Mucosa of descending colon (tissue), 3 donors: ENCODE measurements around the gene LASP1NB.
"Not testable (repeated sequence)": the region's sequence is repeated elsewhere in the genome, so short reads cannot be mapped to it uniquely, and the experiment has no call there.

ENCODE experiments used
- ATAC-seq: fragments of 200-7000 bp; cut with Tn5 transposase; one replicate; pipeline ENCODE4 v1.9.1; 2020; ENCODE audit warnings: mild to moderate bottlenecking, moderate library complexity
- DNase-seq, 3 donors: peaks; one replicate each; pipeline ENCODE4 v3.0.0-alpha.2; 2020
- H3K36me3 ChIP-seq: fragments of 200-600 bp; one replicate; pipeline ENCODE4 v1.8.0; 2021; ENCODE audit warnings: low read depth, mild to moderate bottlenecking
- H3K4me1 ChIP-seq: fragments of 200-600 bp; one replicate; pipeline ENCODE4 v1.8.0; 2021; ENCODE audit warnings: low read depth, mild to moderate bottlenecking
- H3K4me3 ChIP-seq: fragments of 200-600 bp; one replicate; pipeline ENCODE4 v1.8.0; 2021; ENCODE audit warnings: mild to moderate bottlenecking
- H3K9me3 ChIP-seq: fragments of 200-600 bp; one replicate; pipeline ENCODE4 v1.8.0; 2021; ENCODE audit warnings: mild to moderate bottlenecking
- CTCF ChIP-seq: fragments of 200-600 bp; IDR thresholded peaks from one replicate; pipeline ENCODE4 v1.8.0; 2022; ENCODE audit warnings: antibody characterized with exemption, mild to moderate bottlenecking
- intact Hi-C, 2 donors: fragments of 100-400 bp; cut with DNase I in 1 of 2; cut with micrococcal nuclease in 1 of 2; formaldehyde crosslinking; loops; one replicate each; pipeline versions ENCODE4 v1.11.0 to v1.11.1; 2022; cut with DNase I, micrococcal nuclease
- donor health status: DM: no; HTN: no; CAD: no; lungs with moderate emphysema.
- donor health status: DM: no; HTN: no; CAD: no.
- donor health status: DM: no; HTN: yes; CAD: no.

Gene LASP1NB

DNA sequence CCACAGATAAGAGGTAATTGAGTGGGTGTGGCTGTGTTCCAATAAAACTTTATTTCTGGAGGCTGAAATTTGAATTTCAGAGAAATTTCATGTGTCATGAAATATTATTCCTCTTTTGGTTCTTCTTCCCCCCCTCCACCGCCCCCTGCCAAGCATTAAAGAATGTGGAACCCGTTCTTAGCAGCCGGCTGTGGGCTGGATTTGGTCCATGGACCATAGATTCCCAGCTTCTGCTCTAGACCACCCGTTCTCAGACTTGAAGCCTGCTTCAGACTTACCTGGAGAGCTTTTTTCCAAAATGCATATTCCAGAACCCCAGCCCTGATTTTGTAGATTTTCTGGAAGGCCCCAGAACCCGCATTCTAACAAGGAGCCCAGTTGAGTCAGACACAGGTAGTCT, 15.1 kb upstream of the LASP1NB start:
- no peak overlapping the region for H3K4me3 ChIP-seq
- peaks cover 4% of the 10 kb centered on the region for H3K36me3 ChIP-seq
- intact Hi-C loops: no loop called here
- H3K4me1 ChIP-seq: peaks cover 14% of the 10 kb centered on the region
- H3K9me3 ChIP-seq: no peaks in the 10 kb centered on the region
- DNase-seq (no peak), ATAC-seq (no peak)
- no peak for TF ChIP-seq CTCF

- H3K4me3 ChIP-seq: no peak overlapping the region
- TF ChIP-seq CTCF: no peak
- peaks cover 14% of the 10 kb centered on the region for H3K4me1 ChIP-seq
- intact Hi-C loops: no loop called here
- ATAC-seq (no peak), DNase-seq (peak in 1 of 3 donors; percentile 20)
- H3K9me3 ChIP-seq: no peaks in the 10 kb centered on the region
- peaks cover 10% of the 10 kb centered on the region for H3K36me3 ChIP-seq
These were observed 14.2 kb upstream of the LASP1NB start for GRCh38 chr17:38911081-38911730.

GRCh38 chr17:38911731-38912081, 13.7 kb upstream of the LASP1NB start:
- H3K36me3 ChIP-seq, intact Hi-C loops, DNase-seq, H3K9me3 ChIP-seq, ATAC-seq, H3K4me3 ChIP-seq: not testable (repeated sequence)
- H3K4me1 ChIP-seq: peaks cover 14% of the 10 kb centered on the region

- intact Hi-C loops: no loop called here
- H3K4me1 ChIP-seq: peaks cover 14% of the 10 kb centered on the region
- H3K36me3 ChIP-seq: peaks cover 10% of the 10 kb centered on the region
- peak in 1 of 3 donors; percentile 57 for DNase-seq
- H3K4me3 ChIP-seq: no peak overlapping the region
- no peak for TF ChIP-seq CTCF
- no peaks in the 10 kb centered on the region for H3K9me3 ChIP-seq
- no peak for ATAC-seq
These were observed 13.1 kb upstream of the LASP1NB start for GRCh38 chr17:38912221-38912813.

DNA sequence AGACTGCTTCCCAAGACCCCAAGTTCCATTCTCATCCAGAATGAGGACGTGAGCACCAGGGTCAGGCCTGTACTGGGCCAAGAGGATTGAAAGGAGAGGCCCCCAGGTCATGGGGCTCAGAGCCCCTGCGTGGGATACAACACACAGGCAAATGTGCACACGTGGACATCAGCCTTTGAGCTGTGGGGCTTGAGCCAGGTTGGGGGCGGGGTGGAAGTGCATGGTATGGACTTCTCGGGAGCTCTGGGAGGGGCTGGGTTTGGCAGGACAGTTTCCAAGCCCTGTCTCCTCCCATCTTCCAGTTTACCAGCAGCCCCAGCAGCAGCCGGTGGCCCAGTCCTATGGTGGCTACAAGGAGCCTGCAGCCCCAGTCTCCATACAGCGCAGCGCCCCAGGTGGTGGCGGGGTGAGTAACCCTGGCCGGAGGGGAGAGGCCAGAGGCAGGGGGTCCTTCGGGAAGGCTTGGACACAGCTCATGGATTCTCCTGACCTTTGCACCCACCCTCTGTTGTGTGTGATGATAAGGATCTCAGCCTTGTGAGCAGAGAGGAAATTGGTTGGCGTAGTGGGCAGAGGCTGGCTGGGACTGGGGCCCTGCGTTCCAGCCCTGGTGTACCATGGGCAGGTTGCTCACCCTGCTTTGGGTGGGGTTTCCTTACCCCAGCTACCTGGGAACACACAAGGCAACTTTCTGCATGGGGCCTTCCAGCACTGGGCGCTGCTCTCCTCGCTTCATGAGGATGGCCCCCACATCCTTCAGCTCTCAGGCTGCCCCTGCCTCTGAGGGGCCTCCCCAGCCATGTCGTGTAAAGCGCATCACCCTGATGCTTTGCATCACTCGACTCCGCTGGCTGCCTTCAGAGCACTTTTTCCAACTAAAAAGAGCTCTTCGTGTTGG, 10.4 kb upstream of the LASP1NB start:
- Histone ChIP-seq H3K9me3 (no peaks in the 10 kb centered on the region), H3K4me3 (no peak overlapping the region), H3K4me1 (peaks cover 8% of the 10 kb centered on the region), H3K36me3 (peaks cover 14% of the 10 kb centered on the region)
- intact Hi-C loops: no loop called here
- peak; percentile 50 for ATAC-seq
- TF ChIP-seq CTCF: no peak
- DNase-seq: peak in 2 of 3 donors; percentile 45

DNA sequence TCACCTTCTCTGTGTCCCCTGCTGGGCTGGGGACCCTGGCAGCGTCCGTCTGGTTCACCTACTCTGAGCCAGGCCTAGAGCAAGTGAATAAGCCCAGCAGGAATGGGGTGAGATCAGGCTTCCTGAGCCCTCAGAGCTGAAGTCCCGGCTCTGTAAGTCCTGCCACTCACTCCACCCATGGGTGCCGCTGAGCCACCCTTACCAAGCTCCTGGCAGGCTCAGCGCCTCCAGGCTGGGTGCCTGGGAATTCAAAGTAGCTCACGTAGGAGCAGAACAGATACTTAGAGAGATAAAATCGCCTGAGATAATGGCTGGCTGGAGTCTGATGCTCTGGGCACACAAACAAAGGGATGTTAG, 9.8 kb upstream of the LASP1NB start:
- no peak overlapping the region for H3K4me3 ChIP-seq
- peaks cover 14% of the 10 kb centered on the region for H3K36me3 ChIP-seq
- peaks cover 8% of the 10 kb centered on the region for H3K4me1 ChIP-seq
- ATAC-seq (no peak), DNase-seq (peak in 1 of 3 donors; percentile 17)
- TF ChIP-seq CTCF: no peak
- H3K9me3 ChIP-seq: no peaks in the 10 kb centered on the region
- intact Hi-C loops: no loop called here
